KOPT-K1 (cell line): Measurements from ENCODE around the gene ZNF24.

Experiments used
- H3K27ac ChIP-seq: fragments of 200-600 bp; sonication (generic); 2 replicates; pipeline ENCODE4 v1.5.1; 2016; ENCODE audit warnings: antibody characterized with exemption, mild to moderate bottlenecking, low read depth, low read length; ENCODE audit not compliant: poor library complexity, severe bottlenecking
- H3K36me3 ChIP-seq: fragments of 200-600 bp; sonication (generic); 2 replicates; pipeline ENCODE4 v1.5.1; 2017; ENCODE audit warnings: antibody characterized with exemption, mild to moderate bottlenecking, low read length, moderate library complexity; ENCODE audit not compliant: insufficient read depth
- H3K9me3 ChIP-seq: fragments of 200-600 bp; sonication (generic); 2 replicates; pipeline ENCODE4 v1.5.1; 2017; ENCODE audit warnings: antibody characterized with exemption, low read length, mild to moderate bottlenecking; ENCODE audit not compliant: insufficient read depth, poor library complexity, severe bottlenecking

ZNF24 gene

DNA sequence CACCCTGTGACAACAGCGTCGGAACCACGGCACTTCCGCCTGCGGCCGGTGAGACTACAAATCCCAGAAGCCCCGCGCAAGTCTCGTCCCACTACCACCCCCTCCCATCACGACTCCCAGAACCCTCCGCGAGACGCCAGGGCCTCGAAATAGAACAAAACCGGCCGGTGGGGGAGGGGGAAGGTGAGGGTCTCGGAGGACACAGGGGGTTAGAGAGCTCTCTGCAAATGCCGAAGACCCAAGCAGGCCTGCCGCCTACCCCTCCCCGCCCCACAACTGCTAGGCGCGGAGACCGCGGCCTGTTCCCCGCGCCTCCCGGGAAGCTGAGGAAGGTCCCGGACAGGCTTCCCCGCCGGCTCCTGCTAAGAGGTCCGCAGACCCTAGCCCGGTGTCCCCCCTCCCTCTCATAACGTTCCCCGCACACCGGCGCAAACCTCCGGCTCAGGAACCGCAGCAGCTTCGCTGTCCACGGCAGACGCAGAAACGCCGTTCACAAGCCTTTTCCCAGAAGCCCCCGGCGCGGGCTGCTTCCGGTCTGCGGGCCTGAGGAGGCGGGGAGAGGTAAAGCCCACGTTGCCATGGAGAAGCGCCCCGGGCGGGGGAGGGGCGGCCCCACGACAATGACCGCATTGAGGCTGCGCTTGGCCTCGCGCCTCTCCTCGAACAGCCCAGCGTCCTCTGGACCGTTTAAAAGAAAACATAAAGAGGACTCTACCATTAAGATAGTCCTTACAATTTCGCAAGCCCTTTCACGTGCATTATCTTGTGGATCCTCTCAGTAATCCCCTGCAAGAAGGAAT lies at the start of gene ZNF24:
TSS of gene ZNF24 (minus strand) at position 485 of the 800 bp plus-strand sequence. CDS start 3,770 bp downstream, outside the sequence.
- Histone ChIP-seq H3K9me3 (no peaks in the 10 kb centered on the region), H3K36me3 (peaks cover 39% of the 10 kb centered on the region), H3K27ac (peak within 1 kb of the TSS; percentile 96)

DNA sequence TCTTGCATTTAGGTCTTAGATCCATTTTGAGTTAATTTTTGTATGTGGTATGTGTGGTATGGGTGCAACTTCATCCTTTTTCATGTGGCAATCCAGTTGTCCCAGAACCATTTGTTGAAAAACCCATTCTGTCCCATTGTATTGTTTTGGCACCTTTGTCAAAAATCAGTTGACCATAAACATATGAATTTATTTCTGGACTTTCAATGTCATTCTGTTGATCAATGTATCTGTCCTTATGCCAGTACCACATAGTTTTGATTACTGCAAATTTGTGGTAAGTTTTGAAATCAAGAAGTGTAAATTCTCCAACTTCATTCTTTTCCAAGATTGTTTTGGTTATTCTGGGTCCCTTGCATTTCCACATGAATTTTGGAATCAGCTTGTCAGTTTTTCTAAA lies 49.5 kb upstream of the ZNF24 start:
- H3K27ac ChIP-seq, result no peak overlapping the region
- H3K36me3 ChIP-seq, result no peaks in the 10 kb centered on the region
- peaks cover 4% of the 10 kb centered on the region for H3K9me3 ChIP-seq

DNA sequence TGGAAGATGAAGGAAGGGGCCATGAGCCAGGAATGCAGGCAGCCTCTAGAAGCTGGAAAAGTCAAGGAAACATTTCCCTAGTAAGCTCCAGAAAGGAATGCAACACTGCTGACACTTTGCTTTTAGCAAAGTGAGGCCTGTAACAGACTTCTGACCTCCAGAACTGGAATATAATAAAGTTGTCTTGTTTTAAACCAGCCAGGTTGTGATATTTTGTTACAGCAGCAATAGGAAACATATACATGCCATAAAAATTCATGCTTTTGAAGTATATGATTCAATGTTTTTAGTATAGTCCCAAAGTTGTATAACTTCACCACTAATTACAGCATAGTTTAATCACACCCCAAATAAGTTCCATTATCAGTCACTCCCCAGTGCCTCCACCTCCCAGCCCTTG lies 48.2 kb upstream of the ZNF24 start:
- H3K9me3 ChIP-seq, result peaks cover 4% of the 10 kb centered on the region
- no peaks in the 10 kb centered on the region for H3K36me3 ChIP-seq
- H3K27ac ChIP-seq, result no peak overlapping the region

DNA sequence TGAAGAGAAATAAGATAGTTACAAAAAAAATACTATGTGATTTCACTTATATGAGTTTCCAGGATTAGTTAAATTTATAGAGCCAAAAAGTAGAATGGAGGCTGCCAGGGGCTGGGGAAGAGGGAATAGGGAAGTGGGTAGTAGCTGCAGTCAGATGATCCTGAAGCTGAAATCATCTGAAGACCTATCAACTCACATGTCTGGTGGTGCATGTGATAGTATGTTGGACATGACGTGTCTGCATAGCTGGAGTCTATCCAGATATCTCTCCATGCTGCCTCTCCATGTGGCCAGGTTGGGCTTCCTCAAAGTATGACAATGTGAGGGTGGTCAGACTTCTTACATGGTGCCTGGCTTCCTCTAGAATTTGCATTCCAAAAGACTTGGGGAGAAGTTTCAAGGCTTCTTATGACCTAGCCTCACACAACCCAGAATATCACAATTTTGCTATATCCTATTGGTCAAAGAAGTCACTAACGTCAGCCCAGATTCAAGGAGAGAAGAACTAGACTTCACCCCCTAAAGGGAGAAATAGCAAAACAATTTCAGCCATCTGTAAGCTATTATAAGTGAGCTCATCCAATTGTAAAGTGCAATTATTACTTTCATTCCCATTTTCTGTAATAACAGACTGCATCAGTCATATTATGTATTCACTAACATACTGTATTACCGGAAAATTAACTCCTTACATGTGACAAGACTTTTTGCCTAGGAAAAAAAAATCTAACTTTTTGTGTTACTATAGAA lies 46.9 kb upstream of the ZNF24 start:
- H3K36me3 ChIP-seq, result no peaks in the 10 kb centered on the region
- H3K27ac ChIP-seq, result no peak overlapping the region
- H3K9me3 ChIP-seq, result peaks cover 4% of the 10 kb centered on the region

DNA sequence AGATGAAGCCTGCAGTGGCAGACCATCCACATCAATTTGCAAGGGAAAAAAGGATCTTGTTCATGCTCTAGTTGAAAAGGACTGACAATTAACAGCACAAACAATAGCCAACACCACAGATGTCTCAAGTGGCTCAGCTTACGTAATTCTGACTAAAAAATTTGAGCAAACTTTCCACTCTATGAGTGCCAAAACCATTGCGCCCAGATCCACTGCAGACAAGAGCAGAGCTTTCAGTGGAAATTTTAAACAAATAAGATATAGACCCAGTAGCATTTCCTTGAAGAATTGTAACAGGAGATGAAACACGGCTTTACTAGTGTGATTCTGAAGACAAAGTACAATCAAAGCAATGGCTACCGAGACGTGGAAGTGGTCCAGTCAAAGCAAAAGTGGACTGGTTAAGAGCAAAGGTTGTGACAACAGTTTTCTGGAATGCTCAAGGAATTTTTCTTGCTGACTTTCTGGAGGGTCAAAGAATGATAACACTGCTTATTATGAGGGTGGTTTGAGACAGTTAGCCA lies 44.9 kb upstream of the ZNF24 start:
- Histone ChIP-seq H3K27ac (no peak overlapping the region), H3K9me3 (peaks cover 4% of the 10 kb centered on the region), H3K36me3 (no peaks in the 10 kb centered on the region)

DNA sequence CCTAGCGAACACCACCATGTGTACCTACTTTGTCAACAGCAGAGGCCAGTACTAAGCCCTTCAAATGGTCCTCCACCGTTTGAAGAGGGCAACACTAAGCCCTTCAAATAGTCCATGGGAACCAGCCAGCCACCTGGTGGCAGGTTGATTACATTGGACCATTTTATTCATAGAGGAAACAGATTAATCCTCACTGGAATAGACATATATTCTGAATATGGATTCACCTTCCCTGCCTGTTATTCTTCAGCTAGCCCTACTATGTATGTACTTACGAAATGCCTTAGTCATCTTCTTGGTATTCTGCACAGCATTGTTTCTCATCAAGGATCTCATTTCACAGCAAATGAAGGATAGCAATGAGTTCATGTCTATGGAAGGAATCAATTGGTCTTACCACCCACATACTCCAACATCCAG lies 42.9 kb upstream of the ZNF24 start:
- no peaks in the 10 kb centered on the region for H3K36me3 ChIP-seq
- no peak overlapping the region for H3K27ac ChIP-seq
- no peaks in the 10 kb centered on the region for H3K9me3 ChIP-seq

DNA sequence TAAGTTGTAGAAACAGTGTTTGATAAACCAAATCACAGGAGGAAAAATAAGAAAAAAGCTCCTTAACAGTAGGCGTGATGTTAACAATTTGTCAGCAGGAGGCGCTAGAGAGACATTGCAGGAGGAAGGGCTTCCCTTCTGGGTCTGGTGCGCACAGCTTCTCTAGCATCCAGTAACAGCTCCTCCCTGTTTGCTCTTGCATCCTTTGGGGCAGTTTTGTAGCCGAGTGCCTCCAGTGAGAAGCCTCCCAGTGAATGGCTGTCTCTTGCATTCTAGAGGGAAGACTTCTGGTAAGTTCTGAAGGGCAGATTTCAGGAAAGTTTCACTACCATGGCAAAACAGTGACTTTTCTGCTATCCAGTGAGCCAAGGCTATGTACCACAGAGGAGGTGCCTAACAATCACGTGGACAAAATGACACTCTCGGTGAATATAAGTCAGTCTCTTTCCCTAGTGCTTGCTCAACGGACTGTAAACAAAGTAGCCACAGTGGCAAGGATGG lies 42.4 kb upstream of the ZNF24 start:
- no peaks in the 10 kb centered on the region for H3K36me3 ChIP-seq
- no peak overlapping the region for H3K27ac ChIP-seq
- H3K9me3 ChIP-seq, result no peaks in the 10 kb centered on the region

DNA sequence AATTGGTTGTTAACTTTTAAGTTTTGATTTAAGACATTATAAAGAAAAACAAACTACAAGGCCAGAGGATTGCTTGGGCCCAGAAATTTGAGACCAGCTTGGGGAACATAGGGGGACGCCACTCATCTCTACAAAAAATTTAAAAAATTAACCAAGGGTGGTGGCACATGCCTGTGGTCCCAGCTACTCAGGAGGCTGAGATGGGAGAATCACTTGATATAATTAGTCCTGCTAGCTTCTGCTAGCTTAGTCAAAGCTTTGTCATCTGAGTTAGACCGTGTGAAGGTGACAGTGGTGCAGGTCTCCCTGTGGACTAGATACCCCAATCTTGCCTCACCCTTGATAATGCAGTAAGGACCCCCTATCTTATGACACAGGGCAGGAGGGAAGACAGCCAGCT lies 38.9 kb upstream of the ZNF24 start:
- Histone ChIP-seq H3K9me3 (no peaks in the 10 kb centered on the region), H3K36me3 (no peaks in the 10 kb centered on the region), H3K27ac (no peak overlapping the region)

DNA sequence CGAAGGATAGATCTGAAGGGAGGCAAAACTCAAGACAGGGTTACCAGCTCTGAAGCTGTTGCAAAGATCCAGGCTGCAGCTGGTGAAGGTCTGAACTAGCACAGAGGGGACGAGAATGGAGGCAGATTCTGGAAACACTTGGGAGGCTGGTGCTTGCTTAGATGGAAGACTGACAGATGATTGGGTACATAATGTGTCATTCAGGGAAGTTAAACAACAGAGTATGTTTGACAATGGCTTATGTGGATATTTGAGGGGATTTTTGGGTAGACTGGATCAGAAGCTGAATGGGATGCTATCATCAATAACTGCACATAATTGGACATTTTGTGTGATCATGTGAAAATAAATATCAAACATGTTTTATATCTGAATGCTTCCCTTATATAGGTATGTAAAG lies 35.2 kb upstream of the ZNF24 start:
- Histone ChIP-seq H3K27ac (no peak overlapping the region), H3K36me3 (no peaks in the 10 kb centered on the region), H3K9me3 (no peaks in the 10 kb centered on the region)

DNA sequence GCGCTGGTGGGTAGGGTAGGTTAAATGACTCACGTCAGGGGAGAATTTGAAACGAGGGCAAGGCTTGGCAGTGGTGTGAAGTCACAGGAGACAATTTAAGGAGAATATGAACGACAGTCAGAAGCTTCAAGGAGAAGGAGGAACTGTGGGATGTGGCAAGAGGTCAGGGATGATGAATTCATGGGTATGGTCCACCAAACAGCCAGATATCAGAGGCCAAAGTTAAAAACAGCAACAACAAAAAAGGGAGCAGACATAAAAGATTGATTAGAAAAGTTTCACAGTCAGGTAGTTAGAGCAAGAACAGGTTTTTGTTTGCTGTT lies 34.3 kb upstream of the ZNF24 start:
- no peak overlapping the region for H3K27ac ChIP-seq
- H3K36me3 ChIP-seq, result no peaks in the 10 kb centered on the region
- H3K9me3 ChIP-seq, result no peaks in the 10 kb centered on the region

DNA sequence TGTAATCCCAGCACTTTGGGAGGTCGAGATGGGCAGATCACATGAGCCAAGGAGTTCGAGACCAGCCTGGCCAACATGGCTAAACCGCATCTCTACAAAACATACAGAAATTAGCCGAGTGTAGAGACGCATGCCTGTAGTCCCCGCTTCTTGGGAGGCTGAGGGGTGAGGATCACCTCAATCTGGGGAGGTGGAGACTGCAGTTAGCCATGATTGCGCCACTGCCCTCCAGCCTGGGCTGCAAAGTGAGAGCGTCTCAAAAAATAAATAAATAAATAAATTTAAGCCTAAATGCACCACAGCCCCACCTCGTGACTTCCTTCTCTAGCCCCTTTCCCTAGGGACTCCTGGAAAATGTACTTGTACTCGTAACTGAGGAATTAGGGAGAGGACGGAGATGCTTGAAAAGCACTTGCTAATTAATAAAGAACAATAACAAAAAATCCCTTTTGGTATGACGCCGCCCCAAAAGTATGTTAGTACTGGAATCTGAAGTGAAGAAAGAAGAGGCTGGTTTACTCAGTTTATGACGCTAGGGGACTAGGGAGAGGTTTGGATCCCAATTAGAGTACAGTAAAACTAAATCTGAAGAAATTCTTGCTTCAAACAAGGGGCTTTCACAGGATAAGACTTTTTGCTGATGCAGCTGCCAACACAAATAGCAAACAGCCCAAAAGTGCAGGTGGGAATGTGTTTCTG lies 33.8 kb upstream of the ZNF24 start:
- Histone ChIP-seq H3K36me3 (no peaks in the 10 kb centered on the region), H3K9me3 (no peaks in the 10 kb centered on the region), H3K27ac (no peak overlapping the region)

DNA sequence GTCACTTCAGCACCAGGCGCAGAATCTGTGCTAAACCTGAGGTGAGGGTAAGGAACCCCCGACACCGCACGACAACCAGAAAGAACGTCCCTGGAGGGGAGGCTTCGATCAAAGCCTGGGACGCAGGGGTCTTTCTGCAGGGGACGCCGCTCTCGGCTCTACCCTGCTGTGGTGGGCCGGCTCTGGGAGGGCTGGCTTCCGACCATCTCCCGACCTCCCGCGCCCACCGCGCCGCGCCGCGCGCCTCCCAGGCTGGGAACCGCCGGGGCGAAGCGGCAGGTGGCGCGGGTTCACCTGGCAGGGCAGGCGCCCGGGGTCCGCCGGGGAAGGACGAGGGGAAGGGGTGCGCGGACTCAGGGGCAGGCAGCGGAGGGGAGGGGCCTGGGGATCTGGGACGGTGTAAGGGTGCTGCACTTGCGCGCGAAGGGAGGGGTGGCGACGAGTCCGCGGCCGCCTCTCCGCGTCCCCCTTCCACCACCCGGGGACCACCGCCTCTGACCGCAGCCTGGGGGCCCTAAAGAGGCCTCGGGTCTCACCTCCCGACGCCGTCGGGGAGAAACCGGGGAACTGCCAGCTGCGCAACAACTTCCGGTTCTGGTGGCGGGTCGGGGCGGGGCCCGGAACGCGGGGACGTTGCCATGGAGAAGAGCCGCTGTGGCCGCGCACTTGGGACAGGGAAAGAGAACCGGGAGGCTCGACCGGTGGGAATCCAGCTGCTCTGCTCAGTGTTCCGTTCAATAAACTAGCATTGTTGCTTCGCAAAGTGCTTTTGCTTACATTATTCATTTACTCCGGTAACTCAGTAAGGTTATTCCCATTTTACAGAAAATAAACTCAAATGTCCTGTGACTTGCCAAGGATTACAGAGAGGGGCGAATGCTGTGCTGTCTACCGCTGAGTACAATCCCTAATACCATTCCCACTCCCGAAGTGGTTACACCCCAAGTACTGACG lies 32.8 kb upstream of the ZNF24 start, which contains the start of gene ZNF396:
TSS of gene ZNF396 (minus strand) at position 596 of the 954 bp plus-strand sequence. CDS start 3,045 bp downstream, outside the sequence.
- Histone ChIP-seq H3K27ac (peak within 1 kb of the TSS; percentile 27), H3K9me3 (no peaks in the 10 kb centered on the region)

DNA sequence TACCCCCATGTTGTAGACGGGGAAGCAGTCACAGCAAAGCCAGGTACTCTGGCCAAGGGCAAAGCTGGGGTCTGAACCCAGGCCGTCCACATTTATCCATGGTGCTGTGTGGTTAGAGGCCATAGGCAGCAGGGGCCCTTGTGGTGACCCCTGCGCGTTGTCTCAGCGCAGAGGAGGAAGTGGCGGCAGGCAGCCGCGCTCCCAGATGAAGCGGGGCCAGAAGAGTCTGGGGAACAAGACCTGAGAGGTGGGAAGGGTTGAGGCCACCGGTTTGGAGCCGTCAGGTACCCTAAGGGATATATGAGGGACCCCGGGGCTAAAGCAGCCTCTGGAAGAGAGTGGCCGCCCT lies 32.1 kb upstream of the ZNF24 start:
- Histone ChIP-seq H3K9me3 (no peaks in the 10 kb centered on the region), H3K27ac (peak overlapping the region; percentile 27)

More for the DNA sequence above, 32.8 kb upstream of the ZNF24 start, which contains the start of gene ZNF396:
- H3K36me3 ChIP-seq, result no peaks in the 10 kb centered on the region

DNA sequence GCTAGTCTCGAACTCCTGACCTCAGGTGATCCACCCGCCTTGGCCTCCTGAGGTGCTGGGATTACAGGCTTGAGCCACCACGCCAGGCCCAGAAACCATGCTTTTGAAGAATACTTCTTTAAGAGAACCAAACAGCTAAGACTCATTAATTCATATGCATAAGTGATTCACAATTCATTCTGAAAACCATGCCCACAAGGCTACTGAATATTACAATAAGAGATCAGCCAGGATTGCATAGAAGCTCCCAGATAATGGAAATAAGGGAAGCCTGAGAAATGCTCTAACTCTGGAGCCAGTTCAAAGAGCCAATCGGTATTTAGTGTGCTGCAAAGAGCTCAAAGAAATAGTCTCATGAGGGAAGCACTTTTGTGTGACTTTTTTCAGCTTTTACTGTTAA lies 30.5 kb upstream of the ZNF24 start:
- Histone ChIP-seq H3K9me3 (no peaks in the 10 kb centered on the region), H3K27ac (no peak overlapping the region), H3K36me3 (no peaks in the 10 kb centered on the region)

More for the DNA sequence above, 32.1 kb upstream of the ZNF24 start:
- no peaks in the 10 kb centered on the region for H3K36me3 ChIP-seq
